K562 (cell line): Measurements from ENCODE around the gene FTH1. TPM values are rescaled to one million over a fixed set of nuclear protein-coding genes. Genes with fewer than 3 reads are reported as not detected.

ENCODE experiments used
- ARHGAP35 ChIP-seq: fragments of 450-650 bp; IDR thresholded peaks from 2 replicates; pipeline ENCODE4 v1.6.1; 2018; ENCODE audit not compliant: partially characterized antibody
- CEBPG ChIP-seq, 3 experiments: fragments of 200-800 bp in 1 of 3; sonication (Bioruptor generic) in 1 of 3; sonication (generic) in 1 of 3; formaldehyde crosslinking in 1 of 3; IDR thresholded peaks in 2 of 3; conservative IDR thresholded peaks in 1 of 3; 2 replicates each; pipeline versions ENCODE4 v1.6.1 to v1.8.0; 2016 to 2022; ENCODE audit warnings: missing compliant biosample characterization in 2 of 3, missing genetic modification characterization in 2 of 3, mild to moderate bottlenecking in 1 of 3, missing genetic modification reagents in 1 of 3
- ELK1 ChIP-seq: sonication (generic); formaldehyde crosslinking; IDR thresholded peaks from 2 replicates; pipeline ENCODE4 v1.8.1; 2022; ENCODE audit warnings: missing genetic modification reagents
- ESRRB ChIP-seq: fragments of 250-450 bp; sonication (Bioruptor Pico); IDR thresholded peaks from 2 replicates; pipeline ENCODE4 v1.5.0; 2020; ENCODE audit warnings: mild to moderate bottlenecking, moderate library complexity, borderline replicate concordance
- FOXP4 ChIP-seq: sonication (generic); formaldehyde crosslinking; IDR thresholded peaks from 2 replicates; pipeline ENCODE4 v1.8.0; 2022; ENCODE audit warnings: mild to moderate bottlenecking, missing genetic modification reagents, borderline replicate concordance
- GABPA ChIP-seq: fragments of 200-800 bp; sonication (Bioruptor generic); conservative IDR thresholded peaks from 2 replicates; pipeline ENCODE4 v1.6.1; 2016; ENCODE audit warnings: low read depth, missing genetic modification characterization, missing compliant biosample characterization
- HNRNPLL ChIP-seq: fragments of 200-400 bp; formaldehyde crosslinking; IDR thresholded peaks from 2 replicates; pipeline ENCODE4 v1.6.1; 2017; ENCODE audit warnings: low read length, low read depth, mild to moderate bottlenecking; ENCODE audit not compliant: poor library complexity, severe bottlenecking
- POLR2H ChIP-seq: IDR thresholded peaks from 2 replicates; pipeline ENCODE4 v1.6.1; 2016; ENCODE audit warnings: missing genetic modification characterization, low read depth, mild to moderate bottlenecking, control low read depth, missing compliant biosample characterization, moderate library complexity
- SIN3B ChIP-seq: fragments of 450-650 bp; IDR thresholded peaks from 2 replicates; pipeline ENCODE4 v1.6.1; 2017; ENCODE audit warnings: low read depth, mild to moderate bottlenecking, moderate library complexity
- TFAM ChIP-seq: fragments of 250-450 bp; sonication (Bioruptor Pico); conservative IDR thresholded peaks from 2 replicates; pipeline ENCODE4 v1.5.0; 2021; ENCODE audit warnings: mild to moderate bottlenecking, moderate library complexity
- TFAP4 ChIP-seq: sonication (generic); formaldehyde crosslinking; IDR thresholded peaks from 2 replicates; pipeline ENCODE4 v1.8.0; 2022; ENCODE audit warnings: missing genetic modification reagents, mild to moderate bottlenecking, moderate library complexity, borderline replicate concordance
- ZNF175 ChIP-seq: fragments of 200-800 bp; sonication (Bioruptor generic); IDR thresholded peaks from 2 replicates; pipeline ENCODE4 v1.6.1; 2016; ENCODE audit warnings: low read depth, mild to moderate bottlenecking, missing genetic modification characterization, missing compliant biosample characterization
- ZNF583 ChIP-seq: fragments of 250-450 bp; sonication (Bioruptor Pico); IDR thresholded peaks from 2 replicates; pipeline ENCODE4 v1.4.0; 2020
- polyA plus RNA-seq, 8 experiments: library from polyadenylated mRNA; depleted of rRNA in 4 of 8; stranded (reverse) in 5 of 8; unstranded in 3 of 8; fragments of >200 nt; fragmentation: Nextera tagmentation in 2 of 8; fragmentation: Illumina TruSeq in 1 of 8; extraction: Ambion mirVana in 2 of 8; extraction: Trizol in 1 of 8; gene quantifications; 2 replicates each; pipeline versions ENCODE4 v1.2.1 to v1.2.3, GENCODE V29; 2011 to 2014; ENCODE audit warnings: inconsistent platforms in 1 of 8, missing spikeins in 1 of 8
- total RNA-seq, 7 experiments: library from RNA; depleted of rRNA in 6 of 7; stranded (reverse); fragments of >200 nt in 6 of 7; fragmentation: Illumina TruSeq in 2 of 7; extraction: Trizol in 2 of 7; gene quantifications; 2 replicates each; pipeline versions ENCODE4 v1.2.1 to v1.2.3, GENCODE V29; 2011 to 2021; ENCODE audit warnings: low replicate concordance in 1 of 7

The FTH1 gene
- total and polyA plus RNA-seq, 9 of the 15 experiments (the other 6 are each of a cell fraction or from before 2014, with no cell fraction given), result 370 to 3,146 (median 802) TPM

- TF ChIP-seq ZNF583, result no peak
- TF ChIP-seq SIN3B, result peak; percentile 67; the same call in 1 of the 2 replicates
- peak; percentile 53; the same call in 1 of the 2 replicates for TF ChIP-seq TFAP4
- TF ChIP-seq ZNF175 (CRISPR knock-in tag), result peak; percentile 40; the same call in 1 of the 2 replicates
- TF ChIP-seq GABPA, result no peak
- no peak for TF ChIP-seq CEBPG (CRISPR knock-in tag; IDR thresholded peaks at IDR 0.05)
- no peak for TF ChIP-seq CEBPG (tag; conservative IDR thresholded peaks at IDR 0.05 in 1 of 2, IDR thresholded peaks at IDR 0.05 in 1 of 2)
- TF ChIP-seq ELK1 (CRISPR knock-in tag), result no peak
- TF ChIP-seq ESRRB, result no peak
- TF ChIP-seq HNRNPLL, result no peak
- no peak for TF ChIP-seq TFAM (CRISPR knock-in tag)
- no peak for TF ChIP-seq FOXP4 (CRISPR knock-in tag)
- TF ChIP-seq ARHGAP35, result no peak
- no peak for TF ChIP-seq POLR2H (tag)
Observed at GRCh38 chr11:61917334-61918109, 49.9 kb downstream of the FTH1 start, which contains the start of gene RAB3IL1 (continued).
